Activated CD4-positive, alpha-beta T cell treated with anti-CD3 and anti-CD28 coated beads, Interleukin-2, amount 10 ng/mL, durations not matched to agents 7 days and 5 days (primary cell): Measurements from ENCODE around the gene LARGE1. TPM values are rescaled to one million over a fixed set of nuclear protein-coding genes. Genes with fewer than 3 reads are reported as not detected.

ENCODE experiments used
- CTCF ChIA-PET: fragments of 350-600 bp; sonication (Branson Sonifier 250); formaldehyde crosslinking; loops from one replicate; lab custom pipeline; 2021; ENCODE audit warnings: antibody characterized with exemption; lab: Charles Lee
- POLR2A ChIA-PET: fragments of 350-600 bp; sonication (Branson Sonifier 250); formaldehyde crosslinking; loops from one replicate; lab custom pipeline; 2021; ENCODE audit warnings: antibody characterized with exemption; lab: Charles Lee
- DNase-seq: peaks from one replicate; pipeline ENCODE4 v3.0.0-alpha.2; 2020
- H3K27ac Mint-ChIP-seq: one replicate; pipeline ENCODE4 v1.8.0; 2021; ENCODE audit warnings: mild to moderate bottlenecking, moderate library complexity, mixed read lengths
- H3K27me3 Mint-ChIP-seq: one replicate; pipeline ENCODE4 v1.8.0; 2021; ENCODE audit warnings: mixed read lengths
- H3K36me3 Mint-ChIP-seq: one replicate; pipeline ENCODE4 v1.8.0; 2021; ENCODE audit warnings: low read depth, mixed read lengths
- H3K4me1 Mint-ChIP-seq: one replicate; pipeline ENCODE4 v1.8.0; 2021; ENCODE audit warnings: mixed read lengths
- H3K4me3 Mint-ChIP-seq: one replicate; pipeline ENCODE4 v1.8.0; 2021; ENCODE audit warnings: mild to moderate bottlenecking, moderate library complexity, mixed read lengths
- H3K9me3 Mint-ChIP-seq: one replicate; pipeline ENCODE4 v1.8.0; 2021; ENCODE audit warnings: mixed read lengths
- total RNA-seq, 2 experiments: library from RNA; stranded (reverse); gene quantifications; one replicate each; pipeline ENCODE4 v1.2.3, GENCODE V29; 2021

LARGE1 gene
- total RNA-seq, 2 experiments from 2014 or later: 0.21 to 0.40 TPM

GRCh38 chr22:33354928-33355327 is 565.3 kb downstream of the LARGE1 start:
- Mint-ChIP-seq H3K4me3 (no peak overlapping the region), H3K4me1 (no peaks in the 10 kb centered on the region), H3K27me3 (no peaks in the 10 kb centered on the region), H3K36me3 (no peaks in the 10 kb centered on the region), H3K27ac (no peak overlapping the region), H3K9me3 (peaks cover 2% of the 10 kb centered on the region)
- CTCF ChIA-PET: no interaction called here
- no peak for DNase-seq
- POLR2A ChIA-PET: no interaction called here

GRCh38 chr22:33353502-33353901 is 566.8 kb downstream of the LARGE1 start:
- no peak overlapping the region for H3K27ac Mint-ChIP-seq
- no peak overlapping the region for H3K4me3 Mint-ChIP-seq
- DNase-seq: no peak
- no peaks in the 10 kb centered on the region for H3K4me1 Mint-ChIP-seq
- H3K27me3 Mint-ChIP-seq: no peaks in the 10 kb centered on the region
- H3K9me3 Mint-ChIP-seq: peaks cover 10% of the 10 kb centered on the region
- ChIA-PET POLR2A (no interaction called here), CTCF (no interaction called here)
- no peaks in the 10 kb centered on the region for H3K36me3 Mint-ChIP-seq

- CTCF ChIA-PET: no interaction called here
- peaks cover 10% of the 10 kb centered on the region for H3K9me3 Mint-ChIP-seq
- H3K4me3 Mint-ChIP-seq: no peak overlapping the region
- H3K27me3 Mint-ChIP-seq: no peaks in the 10 kb centered on the region
- H3K27ac Mint-ChIP-seq: no peak overlapping the region
- H3K36me3 Mint-ChIP-seq: no peaks in the 10 kb centered on the region
- H3K4me1 Mint-ChIP-seq: no peaks in the 10 kb centered on the region
- POLR2A ChIA-PET: no interaction called here
- no peak for DNase-seq
These were observed 567.5 kb downstream of the LARGE1 start for GRCh38 chr22:33352768-33353167.

GRCh38 chr22:33350961-33351360 is 569.3 kb downstream of the LARGE1 start:
- no peaks in the 10 kb centered on the region for H3K4me1 Mint-ChIP-seq
- CTCF ChIA-PET: no interaction called here
- H3K9me3 Mint-ChIP-seq: peaks cover 10% of the 10 kb centered on the region
- no peak overlapping the region for H3K4me3 Mint-ChIP-seq
- no peak for DNase-seq
- H3K36me3 Mint-ChIP-seq: no peaks in the 10 kb centered on the region
- POLR2A ChIA-PET: no interaction called here
- H3K27me3 Mint-ChIP-seq: no peaks in the 10 kb centered on the region
- H3K27ac Mint-ChIP-seq: no peak overlapping the region

GRCh38 chr22:33350491-33350890 is 569.8 kb downstream of the LARGE1 start:
- H3K4me1 Mint-ChIP-seq: no peaks in the 10 kb centered on the region
- H3K36me3 Mint-ChIP-seq: no peaks in the 10 kb centered on the region

GRCh38 chr22:33347002-33347401 is 573.3 kb downstream of the LARGE1 start:
- Mint-ChIP-seq H3K27ac (no peak overlapping the region), H3K27me3 (no peaks in the 10 kb centered on the region), H3K4me1 (no peaks in the 10 kb centered on the region), H3K36me3 (no peaks in the 10 kb centered on the region), H3K9me3 (peaks cover 10% of the 10 kb centered on the region), H3K4me3 (no peak overlapping the region)
- ChIA-PET POLR2A (no interaction called here), CTCF (no interaction called here)
- no peak for DNase-seq

More at GRCh38 chr22:33350491-33350890, 569.8 kb downstream of the LARGE1 start:
- no peak for DNase-seq
- no peaks in the 10 kb centered on the region for H3K27me3 Mint-ChIP-seq
- no peak overlapping the region for H3K27ac Mint-ChIP-seq
- peaks cover 10% of the 10 kb centered on the region for H3K9me3 Mint-ChIP-seq
- no peak overlapping the region for H3K4me3 Mint-ChIP-seq
- ChIA-PET CTCF (no interaction called here), POLR2A (no interaction called here)

GRCh38 chr22:33341611-33342010 is 578.7 kb downstream of the LARGE1 start:
- CTCF ChIA-PET: no interaction called here
- DNase-seq: no peak
- H3K4me3 Mint-ChIP-seq: no peak overlapping the region
- H3K9me3 Mint-ChIP-seq: peaks cover 3% of the 10 kb centered on the region
- H3K36me3 Mint-ChIP-seq: no peaks in the 10 kb centered on the region
- POLR2A ChIA-PET: no interaction called here
- H3K27ac Mint-ChIP-seq: no peak overlapping the region
- no peaks in the 10 kb centered on the region for H3K27me3 Mint-ChIP-seq
- no peaks in the 10 kb centered on the region for H3K4me1 Mint-ChIP-seq

- DNase-seq: no peak
- H3K27ac Mint-ChIP-seq: no peak overlapping the region
- no peaks in the 10 kb centered on the region for H3K4me1 Mint-ChIP-seq
- no peaks in the 10 kb centered on the region for H3K27me3 Mint-ChIP-seq
- peaks cover 3% of the 10 kb centered on the region for H3K9me3 Mint-ChIP-seq
- POLR2A ChIA-PET: no interaction called here
- H3K4me3 Mint-ChIP-seq: no peak overlapping the region
- CTCF ChIA-PET: no interaction called here
- no peaks in the 10 kb centered on the region for H3K36me3 Mint-ChIP-seq
These were observed 582.8 kb downstream of the LARGE1 start for GRCh38 chr22:33337524-33337923.

- no peaks in the 10 kb centered on the region for H3K27me3 Mint-ChIP-seq
- H3K27ac Mint-ChIP-seq: no peak overlapping the region
- no peaks in the 10 kb centered on the region for H3K4me1 Mint-ChIP-seq
- CTCF ChIA-PET: no interaction called here
- H3K36me3 Mint-ChIP-seq: no peaks in the 10 kb centered on the region
- H3K4me3 Mint-ChIP-seq: no peak overlapping the region
- peaks cover 6% of the 10 kb centered on the region for H3K9me3 Mint-ChIP-seq
- POLR2A ChIA-PET: no interaction called here
- no peak for DNase-seq
These were observed 584.5 kb downstream of the LARGE1 start for GRCh38 chr22:33335611-33336279.

GRCh38 chr22:33332538-33332937 is 587.7 kb downstream of the LARGE1 start:
- no peak overlapping the region for H3K27ac Mint-ChIP-seq
- peaks cover 3% of the 10 kb centered on the region for H3K9me3 Mint-ChIP-seq
- no peaks in the 10 kb centered on the region for H3K27me3 Mint-ChIP-seq
- no peak for DNase-seq
- no peak overlapping the region for H3K4me3 Mint-ChIP-seq
- H3K4me1 Mint-ChIP-seq: no peaks in the 10 kb centered on the region
- no peaks in the 10 kb centered on the region for H3K36me3 Mint-ChIP-seq
- ChIA-PET CTCF (no interaction called here), POLR2A (no interaction called here)

- H3K4me1 Mint-ChIP-seq: no peaks in the 10 kb centered on the region
- H3K4me3 Mint-ChIP-seq: no peak overlapping the region
- peaks cover 3% of the 10 kb centered on the region for H3K9me3 Mint-ChIP-seq
- DNase-seq: no peak
- ChIA-PET CTCF (no interaction called here), POLR2A (no interaction called here)
- H3K27ac Mint-ChIP-seq: no peak overlapping the region
- H3K36me3 Mint-ChIP-seq: no peaks in the 10 kb centered on the region
- no peaks in the 10 kb centered on the region for H3K27me3 Mint-ChIP-seq
These were observed 589.3 kb downstream of the LARGE1 start for GRCh38 chr22:33331017-33331416.

- no peaks in the 10 kb centered on the region for H3K4me1 Mint-ChIP-seq
- no peak for DNase-seq
- peaks cover 3% of the 10 kb centered on the region for H3K9me3 Mint-ChIP-seq
- no peaks in the 10 kb centered on the region for H3K27me3 Mint-ChIP-seq
- POLR2A ChIA-PET: no interaction called here
- no peak overlapping the region for H3K4me3 Mint-ChIP-seq
- H3K36me3 Mint-ChIP-seq: no peaks in the 10 kb centered on the region
- H3K27ac Mint-ChIP-seq: no peak overlapping the region
- CTCF ChIA-PET: no interaction called here
These were observed 589.7 kb downstream of the LARGE1 start for GRCh38 chr22:33330534-33330933.

GRCh38 chr22:33329398-33329797 is 590.9 kb downstream of the LARGE1 start:
- ChIA-PET CTCF (no interaction called here), POLR2A (no interaction called here)
- H3K4me1 Mint-ChIP-seq: no peaks in the 10 kb centered on the region
- no peak overlapping the region for H3K27ac Mint-ChIP-seq
- H3K36me3 Mint-ChIP-seq: no peaks in the 10 kb centered on the region
- H3K27me3 Mint-ChIP-seq: no peaks in the 10 kb centered on the region
- no peak overlapping the region for H3K4me3 Mint-ChIP-seq
- no peak for DNase-seq
- H3K9me3 Mint-ChIP-seq: peaks cover 3% of the 10 kb centered on the region

- Mint-ChIP-seq H3K4me3 (no peak overlapping the region), H3K4me1 (no peaks in the 10 kb centered on the region), H3K27me3 (no peaks in the 10 kb centered on the region), H3K36me3 (no peaks in the 10 kb centered on the region), H3K27ac (no peak overlapping the region), H3K9me3 (peaks cover 3% of the 10 kb centered on the region)
- POLR2A ChIA-PET: no interaction called here
- no peak for DNase-seq
- CTCF ChIA-PET: no interaction called here
These were observed 591.4 kb downstream of the LARGE1 start for GRCh38 chr22:33328789-33329296.
